ENCODE data around the gene HS2ST1. TPM values are rescaled to one million over a fixed set of nuclear protein-coding genes. Genes with fewer than 3 reads are reported as not detected.
"Not testable (repeated sequence)": the region's sequence is repeated elsewhere in the genome, so short reads cannot be mapped to it uniquely, and the experiment has no call there.

The HS2ST1 gene
- total RNA-seq, result 36.7 TPM

- DNase-seq (ENCODE audit: low spot score in 2 of 2) (no peak), FAIRE-seq (no peak)
Measured at GRCh38 chr1:86914601-86914997, at the start of gene HS2ST1. Gene HS2ST1 (plus strand): TSS chr1:86914635.

GRCh38 chr1:86865973-86866637, 48.3 kb upstream of the HS2ST1 start:
- FAIRE-seq (no peak), DNase-seq (ENCODE audit: low spot score in 2 of 2) (no peak)

DNA sequence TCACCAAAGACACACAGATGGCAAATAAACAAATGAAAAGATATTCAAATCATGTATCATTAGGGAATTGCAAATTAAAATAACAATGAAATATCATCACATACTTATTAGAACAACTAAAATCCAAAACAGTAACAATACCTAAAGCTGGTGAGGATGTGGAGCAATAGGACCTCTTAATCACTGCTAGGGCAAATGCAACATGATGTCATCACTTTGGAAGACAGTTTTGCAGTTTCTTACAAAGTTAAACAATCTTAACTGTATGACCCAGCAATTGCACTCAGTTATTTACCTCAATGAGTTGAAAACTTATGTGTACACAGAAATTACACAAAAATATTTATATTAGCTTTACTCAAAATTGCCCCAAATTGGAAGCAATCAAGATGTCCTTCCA, 47.8 kb upstream of the HS2ST1 start:
- no peak for FAIRE-seq
- DNase-seq (ENCODE audit: low spot score in 2 of 2), result no peak

GRCh38 chr1:86867278-86867677, 47.2 kb upstream of the HS2ST1 start:
- FAIRE-seq; DNase-seq (ENCODE audit: low spot score in 2 of 2): not testable (repeated sequence)

DNA sequence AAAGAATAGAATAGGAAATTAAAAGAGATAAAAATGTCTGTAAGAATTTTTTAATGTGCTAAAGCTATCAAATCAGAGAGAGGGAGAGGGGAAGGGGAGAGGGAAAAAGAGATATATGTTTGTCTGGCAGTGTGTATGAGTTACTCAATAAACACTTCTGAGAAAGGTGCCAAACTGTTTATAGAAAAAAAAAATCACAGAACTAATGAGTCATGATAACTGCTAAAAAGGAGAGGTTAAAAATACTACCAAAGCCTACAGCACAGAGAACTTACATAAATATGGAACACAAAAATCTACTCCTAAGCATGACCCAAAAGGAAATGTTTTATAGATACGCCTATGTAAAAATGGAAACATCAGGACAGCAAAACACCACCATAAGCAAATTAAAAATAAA, 46.0 kb upstream of the HS2ST1 start:
- DNase-seq (ENCODE audit: low spot score in 2 of 2), result no peak
- no peak for FAIRE-seq

DNA sequence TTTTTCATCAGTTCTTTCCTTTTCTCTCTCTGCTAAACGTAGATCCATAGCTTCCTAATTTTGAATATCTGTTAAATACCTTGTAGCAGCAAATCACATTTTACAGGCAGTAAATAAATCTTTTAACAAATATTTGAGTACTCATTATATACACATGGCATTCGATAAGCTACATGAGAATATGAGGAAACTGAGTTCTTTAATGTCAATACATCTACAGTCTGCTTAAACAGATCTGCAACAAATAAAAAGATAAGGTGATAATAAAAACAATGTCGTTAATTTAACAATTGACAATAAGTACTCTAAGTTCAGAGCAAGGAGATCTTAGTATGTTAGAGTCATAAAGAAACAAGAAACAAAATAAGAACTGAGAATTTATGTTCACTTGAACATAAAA, 43.4 kb upstream of the HS2ST1 start:
- DNase-seq (ENCODE audit: low spot score in 2 of 2), result no peak
- peak; percentile 76 for FAIRE-seq

DNA sequence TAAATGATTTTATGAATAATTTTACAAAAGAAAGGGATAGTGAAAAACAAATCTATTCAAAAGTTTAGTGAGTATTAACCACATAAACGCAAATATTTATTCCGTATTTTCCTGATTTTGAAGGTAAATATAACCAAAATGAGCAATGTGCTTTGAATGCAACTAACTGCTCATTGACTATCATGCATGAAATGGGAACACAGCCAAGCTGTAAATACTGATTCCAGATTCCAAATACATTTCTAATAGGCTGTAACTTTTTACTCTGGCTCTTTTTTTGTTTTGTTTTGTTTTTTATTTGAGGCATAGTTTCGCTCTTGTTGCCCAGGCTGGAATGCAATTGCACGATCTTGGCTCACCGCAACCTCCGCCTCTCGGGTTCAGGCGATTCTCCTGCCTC, 42.3 kb upstream of the HS2ST1 start:
- no peak for FAIRE-seq

DNA sequence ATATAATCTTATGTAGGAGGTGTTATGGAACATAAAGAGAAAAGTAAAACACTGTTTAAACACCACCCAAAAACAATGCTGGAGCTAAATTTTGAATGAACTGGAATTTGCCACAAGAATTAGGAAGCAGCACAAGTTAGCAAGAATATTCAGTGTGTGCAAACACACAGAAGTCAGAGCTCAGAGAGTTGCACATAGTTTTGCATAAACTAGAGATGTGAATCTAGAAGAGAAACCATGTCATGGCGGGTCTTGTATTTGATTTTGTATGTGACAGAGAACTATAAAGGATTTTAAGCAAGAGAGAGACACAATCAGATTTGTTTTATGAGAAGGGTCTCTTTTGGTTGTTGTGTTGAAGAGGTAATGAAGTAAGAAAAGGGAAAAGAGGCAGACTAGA, 38.7 kb upstream of the HS2ST1 start:
- no peak for FAIRE-seq

More for the DNA sequence above, 42.3 kb upstream of the HS2ST1 start:
- DNase-seq (ENCODE audit: low spot score in 2 of 2), result no peak

GRCh38 chr1:86887479-86888162, 26.8 kb upstream of the HS2ST1 start:
- no peak for FAIRE-seq
- no peak for DNase-seq (ENCODE audit: low spot score in 2 of 2)

More for the DNA sequence above, 38.7 kb upstream of the HS2ST1 start:
- no peak for DNase-seq (ENCODE audit: low spot score in 2 of 2)

DNA sequence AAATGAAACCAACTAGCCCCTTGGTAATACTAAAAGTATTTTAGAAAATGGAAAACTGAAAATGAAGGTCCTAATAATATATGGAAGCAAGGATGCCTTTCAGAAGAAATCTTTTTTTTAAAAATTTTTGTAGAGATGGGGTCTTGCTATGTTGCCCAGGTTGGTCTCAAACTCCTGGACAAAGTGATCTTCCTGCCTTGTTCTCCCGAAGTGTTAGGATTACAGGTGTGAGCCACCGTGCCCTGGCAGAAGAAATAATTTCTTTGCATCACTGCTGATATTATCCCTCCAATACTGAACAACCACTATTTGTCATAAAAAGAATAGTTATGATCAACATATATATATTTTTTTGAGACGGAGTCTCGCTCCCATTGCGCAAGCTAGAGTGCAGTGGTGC, 26.1 kb upstream of the HS2ST1 start:
- FAIRE-seq, result no peak

GRCh38 chr1:86899401-86899800, 15.0 kb upstream of the HS2ST1 start:
- not testable (repeated sequence) for DNase-seq (ENCODE audit: low spot score in 2 of 2); FAIRE-seq

More for the DNA sequence above, 26.1 kb upstream of the HS2ST1 start:
- no peak for DNase-seq (ENCODE audit: low spot score in 2 of 2)

- DNase-seq (ENCODE audit: low spot score in 2 of 2) (no peak), FAIRE-seq (no peak)
Measured at GRCh38 chr1:86905875-86906274, 8.6 kb upstream of the HS2ST1 start.

- no peak for FAIRE-seq
- DNase-seq (ENCODE audit: low spot score in 2 of 2), result no peak
Measured at GRCh38 chr1:86906419-86906818, 8.0 kb upstream of the HS2ST1 start.

- FAIRE-seq, result no peak
Measured at GRCh38 chr1:86912281-86912900, 2.0 kb upstream of the HS2ST1 start.

GRCh38 chr1:86913399-86913895, 988 bp upstream of the HS2ST1 start:
- DNase-seq (ENCODE audit: low spot score in 2 of 2) (no peak), FAIRE-seq (no peak)

More at GRCh38 chr1:86912281-86912900, 2.0 kb upstream of the HS2ST1 start:
- DNase-seq (ENCODE audit: low spot score in 2 of 2), result no peak

- FAIRE-seq, result peak; percentile 97
- peak; percentile 91 to 93 for DNase-seq (ENCODE audit: low spot score in 2 of 2)
Measured at GRCh38 chr1:86913896-86914600, 387 bp upstream of the HS2ST1 start, which contains the start of gene SELENOF. Gene SELENOF (minus strand): TSS chr1:86914126. CDS start chr1:86914111, 15 bp downstream.

GRCh38 chr1:86914998-86915736, 732 bp downstream of the HS2ST1 start:
- no peak for FAIRE-seq
- DNase-seq (ENCODE audit: low spot score in 2 of 2), result peak in 1 of 2 donors; percentile 19

- no peak for DNase-seq (ENCODE audit: low spot score in 2 of 2)
- no peak for FAIRE-seq
Measured at GRCh38 chr1:86915737-86916235, 1.4 kb downstream of the HS2ST1 start.

DNA sequence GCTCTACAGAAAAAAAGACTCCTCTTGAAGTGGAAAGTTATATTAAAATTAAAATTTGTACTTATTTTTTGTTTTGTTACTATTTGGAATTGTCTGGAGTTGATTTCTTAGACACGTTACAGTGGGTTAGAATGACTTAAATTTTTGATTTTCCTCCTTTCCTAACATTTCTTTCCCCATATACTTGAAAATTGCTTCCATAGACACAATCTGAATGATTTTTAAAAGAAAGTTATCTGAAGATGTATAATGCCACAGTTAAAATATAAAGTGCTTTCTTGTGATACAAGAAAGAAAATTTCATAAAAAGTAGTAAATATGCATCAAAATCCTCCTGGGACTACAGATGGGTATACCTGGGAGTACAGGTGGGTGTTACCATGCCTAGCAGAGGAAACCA, 2.3 kb downstream of the HS2ST1 start:
- DNase-seq (ENCODE audit: low spot score in 2 of 2) (no peak), FAIRE-seq (no peak)

DNA sequence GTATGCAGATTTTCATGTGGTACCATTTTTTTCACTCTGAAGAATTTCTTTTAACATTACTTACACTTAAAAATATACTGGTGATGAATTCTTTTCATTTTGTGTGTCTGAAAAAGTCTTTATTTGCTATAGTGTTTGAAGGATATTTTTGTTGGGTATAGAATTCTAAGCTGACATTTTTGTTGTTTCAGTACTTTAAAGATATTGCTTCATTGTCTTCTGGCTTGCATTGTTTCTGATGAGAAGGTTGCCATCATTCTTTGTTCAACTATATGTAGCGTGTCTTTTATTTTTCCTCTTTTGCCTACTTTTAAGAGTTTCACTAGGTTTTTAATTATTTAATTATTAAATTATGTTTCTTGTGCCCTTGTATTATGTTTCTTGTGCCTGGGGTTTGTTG, 8.0 kb downstream of the HS2ST1 start:
- DNase-seq (ENCODE audit: low spot score in 2 of 2) (no peak), FAIRE-seq (no peak)

Measured in frontal cortex (tissue), 4 donors.